ENCODE results near the gene SLC9A3. TPM values are rescaled to one million over a fixed set of nuclear protein-coding genes. Genes with fewer than 3 reads are reported as not detected.

SLC9A3 gene
- total RNA-seq, 2 donors from 2014 or later, result 4.3 to 5.3 TPM

DNA sequence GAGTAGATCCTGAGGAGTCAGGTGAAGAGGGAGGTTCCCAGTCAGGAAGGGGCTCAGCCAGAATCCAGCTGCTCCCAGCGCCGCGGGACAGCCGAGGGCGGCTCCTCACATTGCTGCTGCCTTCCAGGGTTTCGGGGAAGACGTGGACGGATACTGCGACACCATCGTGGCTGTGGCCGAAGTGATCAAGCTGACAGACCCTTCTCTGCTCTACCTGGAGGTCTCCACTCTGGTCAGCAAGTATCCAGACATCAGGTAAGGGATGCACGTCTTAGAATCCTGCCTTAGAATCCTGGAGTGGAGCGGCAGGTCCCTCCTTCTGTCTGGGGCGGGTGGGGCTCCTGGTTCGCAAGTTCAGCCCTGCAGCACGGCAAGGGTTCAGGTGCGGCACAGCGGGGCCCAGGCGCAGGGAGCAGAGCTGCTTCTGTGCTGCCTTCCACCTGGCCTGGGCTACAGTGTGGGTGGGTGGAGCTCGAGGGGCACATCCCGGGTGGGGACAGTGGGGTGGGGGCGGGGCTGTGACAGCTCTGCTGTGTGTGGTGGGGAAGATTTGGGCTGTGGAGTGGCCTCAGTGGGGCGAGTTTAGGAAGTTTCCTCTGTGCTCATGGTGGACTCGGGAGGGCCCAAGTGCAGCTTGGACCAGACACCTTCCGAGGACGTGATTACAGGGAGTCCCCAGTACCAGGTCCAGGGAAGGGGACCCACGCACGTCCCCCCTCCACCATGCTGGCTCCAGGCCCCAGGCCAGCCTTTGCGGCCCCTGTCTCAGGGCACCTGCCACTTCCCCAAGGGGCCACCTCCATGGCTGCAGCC, 58.5 kb downstream of the SLC9A3 start:
- no peak for DNase-seq (ENCODE audit: low spot score)

DNA sequence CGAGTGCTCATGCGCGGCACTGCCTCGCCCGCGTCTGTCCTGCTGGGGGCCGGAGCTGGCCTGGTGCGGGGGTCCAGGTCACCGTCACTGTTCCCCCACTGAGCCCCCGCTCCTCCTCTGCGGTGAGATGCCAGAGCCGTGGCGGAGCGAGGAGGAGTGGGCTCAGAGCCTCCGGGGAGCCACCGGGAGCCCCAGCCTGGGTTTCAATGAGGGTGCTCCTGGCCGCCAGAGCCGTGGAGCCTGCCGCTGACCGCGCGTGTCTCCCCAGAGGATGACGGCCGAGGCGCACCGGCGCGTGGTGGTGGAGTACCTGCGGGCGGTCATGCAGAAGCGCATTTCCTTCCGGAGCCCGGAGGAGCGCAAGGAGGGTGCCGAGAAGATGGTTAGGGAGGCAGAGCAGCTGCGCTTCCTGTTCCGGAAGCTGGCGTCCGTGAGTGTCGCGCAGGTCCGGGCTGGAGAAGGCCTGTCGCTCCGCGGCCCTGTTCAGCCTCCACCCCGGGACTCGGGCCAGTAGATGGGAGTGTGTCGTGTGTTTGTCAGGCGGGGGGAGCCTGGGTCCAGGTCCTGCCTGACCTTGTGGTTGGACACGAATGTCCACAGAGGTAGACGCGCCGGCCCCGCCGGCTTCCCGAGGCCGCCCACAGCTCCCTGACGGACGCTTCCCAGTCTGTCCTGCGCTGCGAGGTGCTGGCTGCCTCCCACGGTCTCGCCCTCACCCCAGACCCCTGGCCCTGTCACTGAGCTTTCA, 59.2 kb downstream of the SLC9A3 start:
- H3K4me1 ChIP-seq (replicated peaks), result no peaks in the 10 kb centered on the region
- H3K9me3 ChIP-seq, result no peaks in the 10 kb centered on the region
- 95% methylated on average over 63 of the region's 63 CpGs for WGBS
- TF ChIP-seq POLR2A (IDR thresholded peaks at IDR 0.05) (no peak), POLR2AphosphoS5 (IDR thresholded peaks at IDR 0.05) (no peak)
- TF ChIP-seq, protein P1, sequence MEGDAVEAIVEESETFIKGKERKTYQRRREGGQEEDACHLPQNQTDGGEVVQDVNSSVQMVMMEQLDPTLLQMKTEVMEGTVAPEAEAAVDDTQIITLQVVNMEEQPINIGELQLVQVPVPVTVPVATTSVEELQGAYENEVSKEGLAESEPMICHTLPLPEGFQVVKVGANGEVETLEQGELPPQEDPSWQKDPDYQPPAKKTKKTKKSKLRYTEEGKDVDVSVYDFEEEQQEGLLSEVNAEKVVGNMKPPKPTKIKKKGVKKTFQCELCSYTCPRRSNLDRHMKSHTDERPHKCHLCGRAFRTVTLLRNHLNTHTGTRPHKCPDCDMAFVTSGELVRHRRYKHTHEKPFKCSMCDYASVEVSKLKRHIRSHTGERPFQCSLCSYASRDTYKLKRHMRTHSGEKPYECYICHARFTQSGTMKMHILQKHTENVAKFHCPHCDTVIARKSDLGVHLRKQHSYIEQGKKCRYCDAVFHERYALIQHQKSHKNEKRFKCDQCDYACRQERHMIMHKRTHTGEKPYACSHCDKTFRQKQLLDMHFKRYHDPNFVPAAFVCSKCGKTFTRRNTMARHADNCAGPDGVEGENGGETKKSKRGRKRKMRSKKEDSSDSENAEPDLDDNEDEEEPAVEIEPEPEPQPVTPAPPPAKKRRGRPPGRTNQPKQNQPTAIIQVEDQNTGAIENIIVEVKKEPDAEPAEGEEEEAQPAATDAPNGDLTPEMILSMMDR (IDR thresholded peaks at IDR 0.05), result no peak
- intact Hi-C loops (cut with DNase I), result no loop called here
- H3K27ac ChIP-seq, result no peak overlapping the region
- no peaks in the 10 kb centered on the region for H3K27me3 ChIP-seq (replicated peaks; ENCODE audit: insufficient read depth)
- H3K36me3 ChIP-seq, result peaks cover 0 to 6% of the 10 kb centered on the region in 2 donors
- no peak for DNase-seq (ENCODE audit: low spot score)
- H3K4me3 ChIP-seq, result no peak overlapping the region

More for the DNA sequence above, 58.5 kb downstream of the SLC9A3 start:
- intact Hi-C loops (cut with DNase I), result no loop called here
- H3K36me3 ChIP-seq, result peaks cover 0 to 6% of the 10 kb centered on the region in 2 donors
- WGBS, result 88% methylated on average over 29 of the region's 29 CpGs
- no peaks in the 10 kb centered on the region for H3K9me3 ChIP-seq
- H3K27me3 ChIP-seq (replicated peaks; ENCODE audit: insufficient read depth), result no peaks in the 10 kb centered on the region
- TF ChIP-seq POLR2A (IDR thresholded peaks at IDR 0.05) (no peak), POLR2AphosphoS5 (IDR thresholded peaks at IDR 0.05) (no peak)
- TF ChIP-seq, protein P1 (IDR thresholded peaks at IDR 0.05), result no peak
- no peaks in the 10 kb centered on the region for H3K4me1 ChIP-seq (replicated peaks)
- H3K27ac ChIP-seq, result no peak overlapping the region
- no peak overlapping the region for H3K4me3 ChIP-seq

DNA sequence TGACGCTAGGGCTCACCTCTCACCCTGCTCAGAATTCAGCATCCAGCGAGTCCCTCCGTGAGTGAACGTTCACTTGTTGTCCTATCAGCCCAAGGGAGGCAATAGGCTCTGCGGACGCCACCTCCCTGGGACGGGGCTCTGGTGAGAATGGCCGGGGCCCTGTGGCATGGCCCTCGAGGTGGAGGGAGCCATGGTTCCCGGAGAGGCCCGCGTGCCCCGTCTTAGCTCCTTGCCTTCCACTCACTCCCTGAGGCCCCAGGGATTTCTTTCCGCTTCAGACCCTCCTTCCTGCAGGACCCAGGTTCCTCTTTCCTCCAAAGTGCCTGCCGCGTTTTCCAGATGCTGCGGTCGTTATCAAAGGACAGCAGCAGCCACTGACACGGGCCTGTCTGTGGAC, 59.8 kb downstream of the SLC9A3 start:
- Histone ChIP-seq H3K9me3 (no peaks in the 10 kb centered on the region), H3K36me3 (peaks cover 0 to 6% of the 10 kb centered on the region in 2 donors), H3K4me3 (no peak overlapping the region), H3K4me1 (replicated peaks) (no peaks in the 10 kb centered on the region), H3K27me3 (replicated peaks; ENCODE audit: insufficient read depth) (no peaks in the 10 kb centered on the region), H3K27ac (no peak overlapping the region)
- intact Hi-C loops (cut with DNase I), result no loop called here
- 93% methylated on average over 19 of the region's 19 CpGs for WGBS
- DNase-seq (ENCODE audit: low spot score), result no peak
- TF ChIP-seq, protein P1 (IDR thresholded peaks at IDR 0.05), result no peak
- TF ChIP-seq POLR2A (IDR thresholded peaks at IDR 0.05), result no peak
- no peak for TF ChIP-seq POLR2AphosphoS5 (IDR thresholded peaks at IDR 0.05)

DNA sequence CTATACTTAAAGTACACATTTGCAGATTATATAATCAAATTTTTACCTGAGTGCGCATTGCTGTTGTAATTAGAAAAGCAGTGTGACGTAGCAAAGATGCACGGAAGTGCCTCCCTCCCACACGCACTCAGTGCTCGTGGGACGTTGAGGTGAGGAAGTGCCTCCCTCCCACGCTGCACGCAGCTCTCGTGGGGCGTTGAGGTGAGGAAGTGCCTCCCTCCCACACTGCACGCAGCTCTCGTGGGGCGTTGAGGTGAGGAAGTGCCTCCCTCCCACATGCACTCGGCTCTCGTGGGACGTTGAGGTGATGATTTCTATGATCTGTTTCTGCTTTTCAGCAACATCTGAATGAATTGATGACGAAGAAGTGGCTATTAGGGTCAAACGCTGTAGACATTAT, 60.3 kb downstream of the SLC9A3 start:
- 84% methylated on average over 18 of the region's 18 CpGs for WGBS
- DNase-seq (ENCODE audit: low spot score), result no peak
- no peak overlapping the region for H3K27ac ChIP-seq

More for the DNA sequence above, 60.3 kb downstream of the SLC9A3 start:
- TF ChIP-seq POLR2AphosphoS5 (IDR thresholded peaks at IDR 0.05) (no peak), POLR2A (IDR thresholded peaks at IDR 0.05) (no peak)
- TF ChIP-seq, protein P1 (IDR thresholded peaks at IDR 0.05), result no peak
- Histone ChIP-seq H3K4me3 (no peak overlapping the region), H3K9me3 (no peaks in the 10 kb centered on the region), H3K4me1 (replicated peaks) (no peaks in the 10 kb centered on the region), H3K36me3 (peaks cover 0 to 6% of the 10 kb centered on the region in 2 donors), H3K27me3 (replicated peaks; ENCODE audit: insufficient read depth) (no peaks in the 10 kb centered on the region)
- intact Hi-C loops (cut with DNase I), result no loop called here

Data from prostate gland (tissue), 2 donors.